Ovary (tissue), 9 donors: ENCODE data around the gene METRN. TPM values are rescaled to one million over a fixed set of nuclear protein-coding genes. Genes with fewer than 3 reads are reported as not detected.

Experiments
- DNase-seq, 5 donors: peaks; one replicate each; pipeline ENCODE4 v3.0.0-alpha.2; 2019 to 2020
- H3K27ac ChIP-seq, 2 donors: fragments of 200-600 bp; one replicate each; pipeline versions ENCODE4 v1.5.1 to v1.8.0; 2019 to 2022
- H3K27me3 ChIP-seq: fragments of 200-600 bp; one replicate; pipeline ENCODE4 v1.8.0; 2022
- H3K36me3 ChIP-seq: fragments of 200-600 bp; sonication (generic); one replicate; pipeline ENCODE4 v1.5.1; 2019
- H3K4me1 ChIP-seq: one replicate; pipeline ENCODE4 v1.8.1; 2013; ENCODE audit warnings: mild to moderate bottlenecking, moderate library complexity; ENCODE audit not compliant: insufficient read depth
- H3K4me3 ChIP-seq: fragments of 200-600 bp; sonication (generic); one replicate; pipeline ENCODE4 v1.5.1; 2017
- H3K9me3 ChIP-seq, 2 donors: fragments of 200-600 bp in 1 of 2; sonication (generic) in 1 of 2; one replicate each; pipeline versions ENCODE4 v1.5.1 to v1.8.1; 2013 to 2019; ENCODE audit warnings: mild to moderate bottlenecking in 1 of 2, moderate library complexity in 1 of 2
- CTCF ChIP-seq, 3 donors: fragments of 450-650 bp in 2 of 3; fragments of 200-600 bp in 1 of 3; IDR thresholded peaks; one replicate each; pipeline versions ENCODE4 v1.5.1 to v1.8.0; 2016 to 2022; ENCODE audit warnings: antibody characterized with exemption in 3 of 3, mild to moderate bottlenecking in 1 of 3
- EP300 ChIP-seq: sonication (generic); formaldehyde crosslinking; IDR thresholded peaks from one replicate; pipeline ENCODE4 v1.6.1; 2017; ENCODE audit warnings: antibody characterized with exemption
- POLR2A ChIP-seq: fragments of 450-650 bp; IDR thresholded peaks from one replicate; pipeline ENCODE4 v1.6.1; 2017; ENCODE audit warnings: antibody characterized with exemption, mild to moderate bottlenecking, moderate library complexity
- WGBS, 3 donors: extraction: QIAGEN DNeasy Blood & Tissue Kit in 1 of 3; methylation state at CpG; one replicate each; pipeline versions ENCODE4 v1.1.5 to v1.1.7; 2013 to 2017; 5-methylcytosine and 5-hydroxymethylcytosine counted together
- intact Hi-C, 4 donors: fragments of 100-400 bp; cut with DNase I; formaldehyde crosslinking; loops; one replicate each; pipeline versions ENCODE4 v1.11.0 to v1.15.1; 2022 to 2023
- polyA plus RNA-seq, 2 donors: library from polyadenylated mRNA; stranded (reverse); fragments of 200-250 nt in 1 of 2; fragments of 350-450 nt in 1 of 2; fragmentation: Illumina TruSeq in 1 of 2; extraction: RNeasy Lipid Tissue Mini Kit (QIAGEN cat#74804) in 1 of 2; gene quantifications; one replicate each; pipeline ENCODE4 v1.2.3, GENCODE V29; 2013 to 2014
- total RNA-seq, 7 donors: library from RNA; depleted of rRNA in 2 of 7; stranded (reverse); fragments of >200 nt in 2 of 7; fragmentation: NEBNext Ultra II Directional in 3 of 7; extraction: Animal tissue kit (Norgen Biotek cat#: 25700) in 3 of 7; gene quantifications; one replicate each; pipeline versions ENCODE4 v1.1.0 to v1.2.4, GENCODE V29; 2016 to 2023
- donor health status: DM: no; HTN: no; CAD: no; lungs with moderate emphysema.
- donor health status: DM: no; HTN: no; CAD: no.
- donor health status: Bipolar disorder and iron deficiency.
- donor health status: DM: yes; HTN: yes; CAD: no.
- donor health status: DM: no; HTN: no; CAD: no.
- donor health status: DM: yes; HTN: yes; CAD: no.

Gene METRN
- total and polyA plus RNA-seq, 9 donors = 0.40 to 57.1 (median 10.4) TPM

- Histone ChIP-seq H3K27me3 (no peaks in the 10 kb centered on the region), H3K27ac (no peak overlapping the region), H3K9me3 (peaks cover 0 to 4% of the 10 kb centered on the region in 2 donors), H3K36me3 (no peaks in the 10 kb centered on the region), H3K4me1 (no peaks in the 10 kb centered on the region), H3K4me3 (no peak overlapping the region)
- no peak for DNase-seq
- TF ChIP-seq CTCF (IDR thresholded peaks at IDR 0.05) (no peak), EP300 (no peak), POLR2A (no peak)
- 91 to 97% (median 94%) methylated on average over 5 of the region's 5 CpGs for WGBS, 3 donors
- intact Hi-C loops = no loop called here
Measured at GRCh38 chr16:756428-756827, 41.5 kb downstream of the METRN start.

- Histone ChIP-seq H3K4me1 (no peaks in the 10 kb centered on the region), H3K4me3 (no peak overlapping the region), H3K9me3 (peaks cover 0 to 4% of the 10 kb centered on the region in 2 donors), H3K27ac (no peak overlapping the region), H3K36me3 (no peaks in the 10 kb centered on the region), H3K27me3 (no peaks in the 10 kb centered on the region)
- intact Hi-C loops = no loop called here
- 77 to 80% (median 78%) methylated on average over 34 of the region's 34 CpGs for WGBS, 3 donors
- no peak for DNase-seq
- no peak for TF ChIP-seq CTCF (IDR thresholded peaks at IDR 0.05)
- no peak for TF ChIP-seq EP300
- no peak for TF ChIP-seq POLR2A
Measured at GRCh38 chr16:759110-759910, 44.4 kb downstream of the METRN start.

GRCh38 chr16:760065-760464 lies 45.1 kb downstream of the METRN start:
- 35 to 46% (median 35%) methylated on average over 10 to 15 of the region's 15 CpGs for WGBS, 3 donors
- H3K9me3 ChIP-seq = peaks cover 0 to 4% of the 10 kb centered on the region in 2 donors
- H3K4me3 ChIP-seq = no peak overlapping the region
- H3K27me3 ChIP-seq = no peaks in the 10 kb centered on the region
- intact Hi-C loops = no loop called here
- H3K4me1 ChIP-seq = no peaks in the 10 kb centered on the region
- no peaks in the 10 kb centered on the region for H3K36me3 ChIP-seq
- TF ChIP-seq CTCF (IDR thresholded peaks at IDR 0.05) (no peak), POLR2A (no peak), EP300 (no peak)
- no peak for DNase-seq
- H3K27ac ChIP-seq = no peak overlapping the region

- intact Hi-C loops = no loop called here
- Histone ChIP-seq H3K36me3 (no peaks in the 10 kb centered on the region), H3K4me1 (no peaks in the 10 kb centered on the region), H3K27me3 (no peaks in the 10 kb centered on the region), H3K9me3 (peaks cover 0 to 4% of the 10 kb centered on the region in 2 donors), H3K4me3 (no peak within 1 kb of the TSS), H3K27ac (no peak within 1 kb of the TSS)
- WGBS, 3 donors = 39 to 53% (median 49%) methylated on average over 35 to 37 of the region's 37 CpGs
- TF ChIP-seq EP300 = no peak
- no peak for TF ChIP-seq CTCF (IDR thresholded peaks at IDR 0.05)
- no peak for TF ChIP-seq POLR2A
- DNase-seq = no peak
Measured at GRCh38 chr16:760545-761343, 45.8 kb downstream of the METRN start, which contains the start of gene MSLN. MSLN (plus strand) TSS chr16:760734; CDS start chr16:762681, 1,947 bp downstream.
